WTC11 (cell line): ENCODE data around the gene ZNF358. TPM values are rescaled to one million over a fixed set of nuclear protein-coding genes. Genes with fewer than 3 reads are reported as not detected.
A peak's percentile ranks its signal among the peaks of the same experiment; 100 is the strongest.

Source experiments
- ATAC-seq: fragments of 200-7000 bp; cut with Tn5 transposase; 2 replicates; pipeline ENCODE4 v1.10.0; 2021; ENCODE audit warnings: mild to moderate bottlenecking, moderate library complexity
- CTCF ChIA-PET: fragments of 300-600 bp; sonication (Branson Sonifier 250); formaldehyde crosslinking; loops from one replicate; lab custom pipeline; 2021; ENCODE audit warnings: antibody characterized with exemption; lab: Charles Lee
- POLR2A ChIA-PET: fragments of 350-600 bp; sonication (Branson Sonifier 250); formaldehyde crosslinking; loops from one replicate; lab custom pipeline; 2021; ENCODE audit warnings: antibody characterized with exemption; lab: Charles Lee
- DNase-seq: peaks from one replicate; pipeline ENCODE4 v3.0.0; 2021; ENCODE audit warnings: low spot score
- H3K27ac Mint-ChIP-seq: 2 replicates; pipeline ENCODE4 v1.8.0; 2021; ENCODE audit warnings: mixed read lengths
- H3K27me3 Mint-ChIP-seq: 2 replicates; pipeline ENCODE4 v1.8.0; 2021; ENCODE audit warnings: low read depth, mild to moderate bottlenecking, moderate library complexity, mixed read lengths
- H3K36me3 Mint-ChIP-seq: 2 replicates; pipeline ENCODE4 v1.8.0; 2021; ENCODE audit warnings: mixed read lengths
- H3K4me1 Mint-ChIP-seq: 2 replicates; pipeline ENCODE4 v1.8.0; 2022; ENCODE audit warnings: mixed read lengths
- H3K4me3 Mint-ChIP-seq: 2 replicates; pipeline ENCODE4 v1.8.0; 2021; ENCODE audit warnings: mild to moderate bottlenecking, moderate library complexity, mixed read lengths
- H3K9me3 Mint-ChIP-seq: 2 replicates; pipeline ENCODE4 v1.8.0; 2021; ENCODE audit warnings: mixed read lengths
- ELF4 ChIP-seq: sonication (generic); formaldehyde crosslinking; IDR thresholded peaks from 2 replicates; pipeline ENCODE4 v1.8.1; 2022; ENCODE audit warnings: low read depth, mild to moderate bottlenecking, moderate library complexity, missing genetic modification reagents
- FOXJ3 ChIP-seq: sonication (generic); formaldehyde crosslinking; IDR thresholded peaks from 2 replicates; pipeline ENCODE4 v1.9.0; 2021; ENCODE audit warnings: missing genetic modification reagents, mild to moderate bottlenecking, borderline replicate concordance
- GABPB1 ChIP-seq: sonication (generic); formaldehyde crosslinking; IDR thresholded peaks from 2 replicates; pipeline ENCODE4 v1.8.1; 2023; ENCODE audit warnings: mild to moderate bottlenecking, missing genetic modification reagents
- GRHL2 ChIP-seq: fragments of 250-450 bp; sonication (Bioruptor Pico); IDR thresholded peaks from 2 replicates; pipeline ENCODE4 v1.8.0; 2022; ENCODE audit warnings: mild to moderate bottlenecking, moderate library complexity; ENCODE audit not compliant: insufficient replicate concordance, severe bottlenecking
- NR1H2 ChIP-seq: sonication (generic); formaldehyde crosslinking; IDR thresholded peaks from 2 replicates; pipeline ENCODE4 v1.9.0; 2021; ENCODE audit warnings: mild to moderate bottlenecking, moderate library complexity, missing genetic modification reagents
- SMAD4 ChIP-seq: sonication (generic); formaldehyde crosslinking; IDR thresholded peaks from 2 replicates; pipeline ENCODE4 v1.8.0; 2022; ENCODE audit warnings: mild to moderate bottlenecking, missing genetic modification reagents
- SP1 ChIP-seq: sonication (generic); formaldehyde crosslinking; conservative IDR thresholded peaks from 2 replicates; pipeline ENCODE4 v1.8.1; 2022; ENCODE audit warnings: missing genetic modification reagents
- TP53 ChIP-seq: sonication (generic); formaldehyde crosslinking; IDR thresholded peaks from 2 replicates; pipeline ENCODE4 v1.8.1; 2023; ENCODE audit warnings: mild to moderate bottlenecking, missing genetic modification reagents
- ZNF219 ChIP-seq: sonication (generic); formaldehyde crosslinking; IDR thresholded peaks from 2 replicates; pipeline ENCODE4 v1.8.0; 2023; ENCODE audit warnings: missing genetic modification reagents, mild to moderate bottlenecking, borderline replicate concordance
- ZNF232 ChIP-seq: sonication (generic); formaldehyde crosslinking; IDR thresholded peaks from 2 replicates; pipeline ENCODE4 v1.8.0; 2022; ENCODE audit warnings: mild to moderate bottlenecking, missing genetic modification reagents
- ZNF671 ChIP-seq: fragments of 250-450 bp; sonication (Bioruptor Pico); IDR thresholded peaks from 2 replicates; pipeline ENCODE4 v1.8.0; 2021; ENCODE audit warnings: mild to moderate bottlenecking
- total RNA-seq: library from RNA; stranded (reverse); gene quantifications from 3 replicates; pipeline ENCODE4 v1.2.3, GENCODE V29; 2021
- TF ChIP-seq, protein P1 (sequence below): sonication (generic); formaldehyde crosslinking; IDR thresholded peaks from 2 replicates; pipeline ENCODE4 v1.8.1; 2022; ENCODE audit warnings: low read depth, mild to moderate bottlenecking, moderate library complexity, missing genetic modification reagents, borderline replicate concordance
- TF ChIP-seq, protein P2 (sequence below): sonication (generic); formaldehyde crosslinking; conservative IDR thresholded peaks from 2 replicates; pipeline ENCODE4 v1.8.1; 2023; ENCODE audit warnings: mild to moderate bottlenecking, low read depth, missing genetic modification reagents, moderate library complexity
- TF ChIP-seq, protein P3 (sequence below): sonication (generic); formaldehyde crosslinking; IDR thresholded peaks from 2 replicates; pipeline ENCODE4 v1.8.1; 2023; ENCODE audit warnings: mild to moderate bottlenecking, missing genetic modification reagents, moderate library complexity
- TF ChIP-seq, protein P4 (sequence below): fragments of 250-450 bp; sonication (Bioruptor Pico); conservative IDR thresholded peaks from 2 replicates; pipeline ENCODE4 v1.9.0; 2021; ENCODE audit warnings: mild to moderate bottlenecking
- TF ChIP-seq, protein P5 (sequence below): fragments of 250-450 bp; sonication (Bioruptor Pico); IDR thresholded peaks from 2 replicates; pipeline ENCODE4 v1.9.0; 2021; ENCODE audit warnings: mild to moderate bottlenecking
- TF ChIP-seq, protein P6 (sequence below): fragments of 250-450 bp; sonication (Bioruptor Pico); IDR thresholded peaks from 2 replicates; pipeline ENCODE4 v2.1.2; 2022; ENCODE audit warnings: mild to moderate bottlenecking, moderate library complexity

The ZNF358 gene
- total RNA-seq, 1 experiment from 2014 or later = 37.5 TPM

DNA sequence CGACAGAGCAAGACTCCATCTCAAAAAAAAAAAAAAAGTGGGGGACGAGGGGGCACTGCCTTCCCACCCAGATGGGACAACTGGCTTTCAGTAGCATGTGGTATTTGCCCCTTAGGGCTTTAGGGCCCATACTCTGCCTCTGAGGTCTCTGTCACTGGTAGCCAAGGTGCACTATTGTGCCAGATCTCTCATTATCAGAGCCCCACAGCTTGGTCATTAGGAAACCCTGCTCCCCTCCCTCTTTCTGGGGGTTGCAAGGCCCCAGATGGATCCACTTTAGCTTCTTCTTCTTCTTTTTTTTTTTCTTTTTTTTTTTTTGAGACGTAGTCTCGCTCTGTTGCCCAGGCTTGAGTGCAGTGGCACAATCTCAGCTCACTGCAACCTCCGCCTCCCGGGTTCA is 11.2 kb upstream of the ZNF358 start:
- H3K4me3 Mint-ChIP-seq = peak overlapping the region; percentile 67; the same call in 1 of the 2 replicates
- H3K9me3 Mint-ChIP-seq = no peaks in the 10 kb centered on the region
- H3K4me1 Mint-ChIP-seq = peaks cover 19% of the 10 kb centered on the region
- no peaks in the 10 kb centered on the region for H3K36me3 Mint-ChIP-seq
- ChIA-PET CTCF (interaction anchor here (2.1 to 3.6 kb wide), 2 partner anchors 7 to 64 kb away, joined by 16 to 33 read pairs; a partner anchor contains a TSS), POLR2A (interaction anchor here (0.7 kb wide), 1 partner anchor 18 kb away, joined by 3 read pairs; no protein-coding TSS in a partner anchor)
- TF ChIP-seq SP1 (CRISPR knock-in tag) = no peak
- TF ChIP-seq, protein P1, sequence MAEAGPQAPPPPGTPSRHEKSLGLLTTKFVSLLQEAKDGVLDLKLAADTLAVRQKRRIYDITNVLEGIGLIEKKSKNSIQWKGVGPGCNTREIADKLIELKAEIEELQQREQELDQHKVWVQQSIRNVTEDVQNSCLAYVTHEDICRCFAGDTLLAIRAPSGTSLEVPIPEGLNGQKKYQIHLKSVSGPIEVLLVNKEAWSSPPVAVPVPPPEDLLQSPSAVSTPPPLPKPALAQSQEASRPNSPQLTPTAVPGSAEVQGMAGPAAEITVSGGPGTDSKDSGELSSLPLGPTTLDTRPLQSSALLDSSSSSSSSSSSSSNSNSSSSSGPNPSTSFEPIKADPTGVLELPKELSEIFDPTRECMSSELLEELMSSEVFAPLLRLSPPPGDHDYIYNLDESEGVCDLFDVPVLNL (CRISPR knock-in tag) = no peak
- TF ChIP-seq, protein P2, sequence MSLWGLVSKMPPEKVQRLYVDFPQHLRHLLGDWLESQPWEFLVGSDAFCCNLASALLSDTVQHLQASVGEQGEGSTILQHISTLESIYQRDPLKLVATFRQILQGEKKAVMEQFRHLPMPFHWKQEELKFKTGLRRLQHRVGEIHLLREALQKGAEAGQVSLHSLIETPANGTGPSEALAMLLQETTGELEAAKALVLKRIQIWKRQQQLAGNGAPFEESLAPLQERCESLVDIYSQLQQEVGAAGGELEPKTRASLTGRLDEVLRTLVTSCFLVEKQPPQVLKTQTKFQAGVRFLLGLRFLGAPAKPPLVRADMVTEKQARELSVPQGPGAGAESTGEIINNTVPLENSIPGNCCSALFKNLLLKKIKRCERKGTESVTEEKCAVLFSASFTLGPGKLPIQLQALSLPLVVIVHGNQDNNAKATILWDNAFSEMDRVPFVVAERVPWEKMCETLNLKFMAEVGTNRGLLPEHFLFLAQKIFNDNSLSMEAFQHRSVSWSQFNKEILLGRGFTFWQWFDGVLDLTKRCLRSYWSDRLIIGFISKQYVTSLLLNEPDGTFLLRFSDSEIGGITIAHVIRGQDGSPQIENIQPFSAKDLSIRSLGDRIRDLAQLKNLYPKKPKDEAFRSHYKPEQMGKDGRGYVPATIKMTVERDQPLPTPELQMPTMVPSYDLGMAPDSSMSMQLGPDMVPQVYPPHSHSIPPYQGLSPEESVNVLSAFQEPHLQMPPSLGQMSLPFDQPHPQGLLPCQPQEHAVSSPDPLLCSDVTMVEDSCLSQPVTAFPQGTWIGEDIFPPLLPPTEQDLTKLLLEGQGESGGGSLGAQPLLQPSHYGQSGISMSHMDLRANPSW (CRISPR knock-in tag) = no peak
- TF ChIP-seq, protein P3, sequence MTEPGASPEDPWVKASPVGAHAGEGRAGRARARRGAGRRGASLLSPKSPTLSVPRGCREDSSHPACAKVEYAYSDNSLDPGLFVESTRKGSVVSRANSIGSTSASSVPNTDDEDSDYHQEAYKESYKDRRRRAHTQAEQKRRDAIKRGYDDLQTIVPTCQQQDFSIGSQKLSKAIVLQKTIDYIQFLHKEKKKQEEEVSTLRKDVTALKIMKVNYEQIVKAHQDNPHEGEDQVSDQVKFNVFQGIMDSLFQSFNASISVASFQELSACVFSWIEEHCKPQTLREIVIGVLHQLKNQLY (CRISPR knock-in tag) = no peak
- TF ChIP-seq, protein P4, sequence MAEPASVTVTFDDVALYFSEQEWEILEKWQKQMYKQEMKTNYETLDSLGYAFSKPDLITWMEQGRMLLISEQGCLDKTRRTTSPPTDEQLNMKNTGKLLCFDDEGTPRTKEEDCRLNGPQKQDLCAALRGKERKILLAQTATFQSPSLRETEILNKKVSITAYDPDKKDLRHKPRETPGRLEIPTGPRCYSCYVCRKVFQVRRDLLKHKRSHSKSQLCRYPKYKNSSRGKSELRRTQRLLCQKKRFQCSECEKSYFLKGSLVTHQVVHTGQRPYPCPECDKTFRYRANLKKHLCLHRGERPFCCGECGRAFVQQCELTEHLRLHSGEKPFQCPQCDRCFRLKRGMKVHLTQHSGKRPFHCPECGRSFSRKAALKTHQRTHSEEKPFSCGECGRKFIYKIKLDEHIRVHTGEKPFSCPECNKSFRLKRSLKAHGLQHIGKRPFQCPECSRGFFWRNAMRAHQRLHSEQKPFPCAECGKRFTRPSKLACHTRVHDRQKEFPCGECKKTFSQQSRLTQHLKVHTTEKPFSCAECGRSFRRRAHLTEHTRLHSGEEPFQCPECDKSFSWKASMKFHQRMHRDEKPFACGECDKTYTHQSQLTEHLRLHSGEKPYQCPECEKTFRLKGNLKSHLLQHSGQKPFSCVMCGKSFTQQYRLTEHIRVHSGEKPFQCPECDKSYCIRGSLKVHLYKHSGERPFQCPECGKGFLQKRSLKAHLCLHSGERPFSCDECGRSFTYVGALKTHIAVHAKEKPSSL (CRISPR knock-in tag) = no peak
- no peak for TF ChIP-seq ZNF671 (CRISPR knock-in tag)
- TF ChIP-seq ELF4 (CRISPR knock-in tag) = no peak
- TF ChIP-seq SMAD4 (CRISPR knock-in tag) = no peak
- no peak for TF ChIP-seq ZNF232 (CRISPR knock-in tag)
- TF ChIP-seq GABPB1 (CRISPR knock-in tag) = no peak
- TF ChIP-seq NR1H2 (CRISPR knock-in tag) = no peak
- TF ChIP-seq GRHL2 (CRISPR knock-in tag) = no peak
- no peak for TF ChIP-seq TP53 (CRISPR knock-in tag)
- TF ChIP-seq, protein P5, sequence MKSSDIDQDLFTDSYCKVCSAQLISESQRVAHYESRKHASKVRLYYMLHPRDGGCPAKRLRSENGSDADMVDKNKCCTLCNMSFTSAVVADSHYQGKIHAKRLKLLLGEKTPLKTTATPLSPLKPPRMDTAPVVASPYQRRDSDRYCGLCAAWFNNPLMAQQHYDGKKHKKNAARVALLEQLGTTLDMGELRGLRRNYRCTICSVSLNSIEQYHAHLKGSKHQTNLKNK (CRISPR knock-in tag) = no peak
- no peak for TF ChIP-seq ZNF219
- no peak for TF ChIP-seq FOXJ3 (CRISPR knock-in tag)
- TF ChIP-seq, protein P6, sequence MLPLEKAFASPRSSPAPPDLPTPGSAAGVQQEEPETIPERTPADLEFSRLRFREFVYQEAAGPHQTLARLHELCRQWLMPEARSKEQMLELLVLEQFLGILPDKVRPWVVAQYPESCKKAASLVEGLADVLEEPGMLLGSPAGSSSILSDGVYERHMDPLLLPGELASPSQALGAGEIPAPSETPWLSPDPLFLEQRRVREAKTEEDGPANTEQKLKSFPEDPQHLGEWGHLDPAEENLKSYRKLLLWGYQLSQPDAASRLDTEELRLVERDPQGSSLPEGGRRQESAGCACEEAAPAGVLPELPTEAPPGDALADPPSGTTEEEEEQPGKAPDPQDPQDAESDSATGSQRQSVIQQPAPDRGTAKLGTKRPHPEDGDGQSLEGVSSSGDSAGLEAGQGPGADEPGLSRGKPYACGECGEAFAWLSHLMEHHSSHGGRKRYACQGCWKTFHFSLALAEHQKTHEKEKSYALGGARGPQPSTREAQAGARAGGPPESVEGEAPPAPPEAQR (CRISPR knock-in tag) = no peak
- peaks cover 55% of the 10 kb centered on the region for H3K27me3 Mint-ChIP-seq
- DNase-seq = no peak
- no peak overlapping the region for H3K27ac Mint-ChIP-seq
- no peak for ATAC-seq
